22Rv1 (cell line): ENCODE results near the gene NCF2.

Experiments
- H3K27ac ChIP-seq: fragments of 450-650 bp; 2 replicates; pipeline ENCODE4 v1.5.1; 2017
- CTCF ChIP-seq: fragments of 450-650 bp; IDR thresholded peaks from 2 replicates; pipeline ENCODE4 v1.5.1; 2017; ENCODE audit warnings: mild to moderate bottlenecking
- ZFX ChIP-seq: fragments of 450-650 bp; IDR thresholded peaks from 2 replicates; pipeline ENCODE4 v1.6.1; 2017; ENCODE audit warnings: antibody characterized with exemption, borderline replicate concordance

The NCF2 gene

GRCh38 chr1:183508694-183509093 lies 81.6 kb downstream of the NCF2 start:
- no peak overlapping the region for H3K27ac ChIP-seq

GRCh38 chr1:183506561-183506960 lies 83.7 kb downstream of the NCF2 start:
- no peak for TF ChIP-seq ZFX
- no peak for TF ChIP-seq CTCF
- no peak overlapping the region for H3K27ac ChIP-seq

More at GRCh38 chr1:183508694-183509093, 81.6 kb downstream of the NCF2 start:
- TF ChIP-seq ZFX (no peak), CTCF (no peak)
